ENCODE measurements around the gene PPP1R26. TPM values are rescaled to one million over a fixed set of nuclear protein-coding genes. Genes with fewer than 3 reads are reported as not detected.
A peak's percentile ranks its signal among the peaks of the same experiment; 100 is the strongest.

PPP1R26 gene
- total and polyA plus RNA-seq, 2 of the 13 experiments (the other 11 are each of a cell fraction or from before 2014, with no cell fraction given) = 8.6 to 11.6 TPM

- TF ChIP-seq RELA (CRISPR knock-in tag; IDR thresholded peaks at IDR 0.05) = no peak
- peak; percentile 94; the same call in 1 of the 2 replicates for TF ChIP-seq ZNF790 (CRISPR knock-in tag; IDR thresholded peaks at IDR 0.05; ENCODE audit: borderline replicate concordance)
- TF ChIP-seq ZSCAN30 (CRISPR knock-in tag; IDR thresholded peaks at IDR 0.05) = no peak
- TF ChIP-seq ARID5B (CRISPR knock-in tag; IDR thresholded peaks at IDR 0.05) = peak; percentile 61
- no peak for TF ChIP-seq DNMT3B (CRISPR knock-in tag; conservative IDR thresholded peaks at IDR 0.05)
- no peak for TF ChIP-seq ZNF841 (CRISPR knock-in tag; IDR thresholded peaks at IDR 0.05; ENCODE audit: borderline replicate concordance)
- peak; percentile 76; the same call in 1 of the 2 replicates for TF ChIP-seq ZNF446 (CRISPR knock-in tag; IDR thresholded peaks at IDR 0.05)
- no peak for TF ChIP-seq ZNF775 (CRISPR knock-in tag; IDR thresholded peaks at IDR 0.05; ENCODE audit: borderline replicate concordance)
- TF ChIP-seq TSC22D2 (CRISPR knock-in tag; IDR thresholded peaks at IDR 0.05; ENCODE audit: borderline replicate concordance) = peak; percentile 33; the same call in 1 of the 2 replicates
- TF ChIP-seq ZNF326 (CRISPR knock-in tag; IDR thresholded peaks at IDR 0.05; ENCODE audit: borderline replicate concordance) = no peak
- TF ChIP-seq U2AF1 (optimal IDR thresholded peaks at IDR 0.05; ENCODE audit: low read depth, low read length) = no peak
- TF ChIP-seq TEAD3 (CRISPR knock-in tag; optimal IDR thresholded peaks at IDR 0.05; ENCODE audit: borderline replicate concordance) = peak; percentile 60
- no peak for TF ChIP-seq NCOR1 (IDR thresholded peaks at IDR 0.05; ENCODE audit: borderline replicate concordance, low read length)
- TF ChIP-seq ZNF674 (CRISPR knock-in tag; IDR thresholded peaks at IDR 0.05; ENCODE audit: low read depth) = peak; percentile 60; the same call in 1 of the 2 replicates
- no peak for TF ChIP-seq JUNB (CRISPR knock-in tag; IDR thresholded peaks at IDR 0.05; ENCODE audit: borderline replicate concordance)
- no peak for TF ChIP-seq CBX2 (IDR thresholded peaks at IDR 0.05; ENCODE audit: low read depth, low read length)
- TF ChIP-seq CBX2 (CRISPR knock-in tag; IDR thresholded peaks at IDR 0.05; ENCODE audit: low read depth) = no peak
- TF ChIP-seq TCF7 (IDR thresholded peaks at IDR 0.05; ENCODE audit: low read depth) = no peak
- TF ChIP-seq SMYD3 (CRISPR knock-in tag; IDR thresholded peaks at IDR 0.05) = no peak
- TF ChIP-seq ZNF432 (CRISPR knock-in tag; IDR thresholded peaks at IDR 0.05; ENCODE audit: borderline replicate concordance) = no peak
- TF ChIP-seq HCFC1 (IDR thresholded peaks at IDR 0.05; ENCODE audit: low read depth, low read length) = peak; percentile 45; the same call in 1 of the 2 replicates
- no peak for TF ChIP-seq ZFP41 (CRISPR knock-in tag; IDR thresholded peaks at IDR 0.05; ENCODE audit: borderline replicate concordance)
- peak; percentile 56; the same call in 1 of the 2 replicates for TF ChIP-seq ARHGAP35 (CRISPR knock-in tag; IDR thresholded peaks at IDR 0.05; ENCODE audit: borderline replicate concordance)
- TF ChIP-seq ETV6 (CRISPR knock-in tag; conservative IDR thresholded peaks at IDR 0.05) = no peak; the same call in 1 of the 2 replicates
- TF ChIP-seq ZFYVE20 (CRISPR knock-in tag; IDR thresholded peaks at IDR 0.05; ENCODE audit: borderline replicate concordance, low read depth) = 0 out of 2 replicates have a peak, but pooled peaks have one; percentile 25
- TF ChIP-seq SAFB2 (CRISPR knock-in tag; IDR thresholded peaks at IDR 0.05; ENCODE audit: borderline replicate concordance, low read depth) = peak; percentile 72; the same call in 1 of the 2 replicates
- TF ChIP-seq ZNF552 (CRISPR knock-in tag; IDR thresholded peaks at IDR 0.05; ENCODE audit: borderline replicate concordance) = peak; percentile 87; the same call in 1 of the 2 replicates
- no peak for TF ChIP-seq U2AF2 (IDR thresholded peaks at IDR 0.05; ENCODE audit: low read depth, low read length)
Observed at GRCh38 chr9:135500525-135501260, 21.1 kb downstream of the PPP1R26 start, which contains the start of gene MRPS2 (continued).

Data from HepG2 (cell line).